ENCODE measurements around the gene CDH23. TPM values are rescaled to one million over a fixed set of nuclear protein-coding genes. Genes with fewer than 3 reads are reported as not detected.

CDH23 gene
- total RNA-seq, 1 donor from 2014 or later = 5.1 TPM

- DNase-seq (ENCODE audit: low spot score) = no peak
Observed at GRCh38 chr10:71392791-71393781, 3.6 kb upstream of the CDH23 start.

DNA sequence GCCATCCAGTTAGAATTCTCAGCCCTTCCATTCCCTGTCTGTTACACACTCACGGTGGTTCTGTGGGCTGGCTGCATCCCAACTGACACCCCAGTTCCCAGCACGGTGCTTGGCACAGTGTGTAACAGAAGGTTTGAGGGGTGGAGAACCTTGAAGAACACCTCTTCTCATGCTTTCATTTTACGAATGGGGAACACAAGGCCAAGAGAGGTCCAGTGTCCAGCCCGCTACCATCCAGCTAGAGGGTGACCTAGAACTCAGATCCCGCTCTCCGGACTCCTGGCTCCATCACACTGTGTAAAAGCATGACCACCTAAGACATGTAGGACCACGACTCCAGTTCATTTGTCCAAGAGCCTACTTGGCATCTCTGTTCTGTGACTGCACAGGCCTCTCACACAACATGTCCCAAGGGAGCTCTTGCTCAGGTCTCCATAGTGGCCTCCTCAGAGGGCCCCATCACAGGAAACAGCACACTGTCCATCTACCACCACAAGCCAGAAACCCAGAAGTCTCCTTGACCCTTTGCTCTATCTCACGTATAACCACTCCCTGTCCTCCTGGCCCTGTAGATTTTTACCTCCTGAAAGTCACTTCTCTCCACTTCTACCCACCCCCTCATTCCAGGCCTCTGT lies 2.8 kb upstream of the CDH23 start:
- no peak for DNase-seq (ENCODE audit: low spot score)

DNA sequence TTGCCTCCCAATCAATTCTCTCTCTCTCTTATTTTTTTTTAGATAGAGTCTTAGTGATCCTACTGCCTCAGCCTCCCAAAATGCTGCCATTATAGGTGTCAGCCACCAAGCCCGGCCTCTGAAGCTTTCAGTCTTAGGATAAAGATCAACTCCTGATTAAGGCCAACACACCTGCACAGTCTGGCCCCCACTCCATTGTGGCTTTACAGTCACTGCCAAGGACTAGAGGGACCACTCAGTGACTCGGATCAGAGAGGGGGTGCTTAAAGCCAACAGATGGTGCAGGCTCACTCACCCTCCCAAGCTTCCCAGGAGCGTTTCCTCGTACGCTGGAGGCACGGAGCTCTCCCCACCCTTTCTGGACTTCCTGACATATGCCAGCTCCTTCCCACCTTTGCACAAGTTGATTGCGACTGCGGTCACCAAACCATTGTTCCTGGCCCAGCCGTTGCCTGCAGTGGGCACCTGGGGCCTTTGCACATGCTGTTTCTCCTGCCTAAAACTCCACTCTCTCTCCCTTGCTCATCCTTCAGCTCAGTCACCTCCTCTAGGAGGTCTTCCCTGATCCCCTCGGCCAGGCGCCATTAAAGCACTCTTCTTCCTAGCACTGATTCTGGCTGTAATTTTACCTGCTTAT lies 1.7 kb upstream of the CDH23 start:
- no peak for DNase-seq (ENCODE audit: low spot score)

GRCh38 chr10:71395621-71396020 lies 1.1 kb upstream of the CDH23 start:
- no peak for DNase-seq (ENCODE audit: low spot score)

DNA sequence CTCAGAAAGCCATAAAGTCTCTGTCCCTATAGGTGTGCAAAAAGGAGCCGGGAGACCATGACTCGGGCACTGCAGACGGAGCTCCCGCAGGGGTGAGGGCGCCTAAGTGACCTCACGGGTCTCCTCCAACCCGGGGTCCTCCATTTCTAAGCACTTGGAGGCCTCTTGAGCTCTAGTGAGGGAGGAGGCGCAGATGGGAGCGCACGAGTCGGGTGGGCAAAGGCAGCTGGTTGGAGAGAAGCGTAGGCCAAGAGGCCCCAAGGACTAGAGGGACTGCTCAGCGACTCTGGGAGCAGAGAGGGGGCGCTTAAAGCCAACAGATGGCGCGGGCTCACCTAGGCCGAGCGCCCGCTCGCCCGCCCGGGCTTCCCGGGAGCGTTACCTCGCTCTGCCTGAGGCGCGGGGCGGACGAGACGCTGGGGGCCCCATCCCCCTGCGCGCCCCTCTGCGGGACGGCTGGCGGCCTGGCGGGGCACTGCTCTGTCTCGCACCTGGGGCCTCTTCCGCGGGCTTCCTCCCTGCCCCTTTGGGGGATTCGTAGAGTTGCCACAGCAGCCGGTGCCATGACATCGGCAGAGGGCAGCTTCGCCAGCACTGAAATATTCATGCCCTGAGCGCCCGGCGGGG lies 523 bp upstream of the CDH23 start:
- DNase-seq (ENCODE audit: low spot score) = peak; percentile 63

DNA sequence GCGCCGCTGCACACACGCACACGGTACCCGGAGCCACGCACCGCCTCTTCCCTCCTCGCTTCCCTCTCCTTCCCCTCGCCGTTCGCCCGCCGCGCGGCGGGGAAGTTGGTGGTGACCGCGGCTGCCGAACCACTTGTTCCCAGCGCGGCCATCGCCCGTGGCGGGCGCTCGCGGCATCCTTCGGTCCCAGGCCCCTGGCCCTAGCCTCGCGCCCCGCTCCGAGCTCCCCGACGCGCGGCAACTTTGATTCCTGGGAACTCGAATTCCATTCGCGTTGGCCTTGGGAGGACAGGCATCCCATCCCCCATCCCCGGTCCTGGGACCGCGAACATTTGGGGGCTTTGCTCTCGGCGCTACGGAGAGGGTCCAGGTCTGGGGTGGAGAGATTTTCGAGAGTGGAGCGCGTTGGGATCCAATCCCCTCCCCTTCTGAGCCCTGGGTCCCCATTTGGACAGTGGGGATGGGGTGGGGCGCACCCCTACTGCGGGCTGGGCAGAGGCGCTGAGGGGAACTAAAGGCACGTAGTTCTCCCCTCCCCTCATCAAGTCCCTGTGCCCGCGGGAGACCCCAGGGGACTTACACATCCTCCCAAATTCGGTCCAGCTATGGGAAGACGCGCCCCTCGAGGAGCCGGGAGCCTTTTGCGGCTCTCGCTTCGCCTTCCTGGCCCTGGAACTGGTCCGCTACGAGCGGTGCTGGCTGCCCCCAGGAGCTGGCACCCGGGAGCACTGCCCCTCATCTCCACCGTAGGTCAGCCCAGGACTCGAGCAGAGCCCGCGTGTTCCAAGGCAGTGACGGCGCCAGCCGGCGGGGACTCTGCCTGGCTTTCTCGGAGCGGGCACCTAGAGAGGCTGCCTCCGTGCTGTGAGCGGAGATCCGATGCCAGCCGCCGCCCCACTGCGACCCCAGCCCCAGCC lies 834 bp downstream of the CDH23 start:
- DNase-seq (ENCODE audit: low spot score) = no peak

DNA sequence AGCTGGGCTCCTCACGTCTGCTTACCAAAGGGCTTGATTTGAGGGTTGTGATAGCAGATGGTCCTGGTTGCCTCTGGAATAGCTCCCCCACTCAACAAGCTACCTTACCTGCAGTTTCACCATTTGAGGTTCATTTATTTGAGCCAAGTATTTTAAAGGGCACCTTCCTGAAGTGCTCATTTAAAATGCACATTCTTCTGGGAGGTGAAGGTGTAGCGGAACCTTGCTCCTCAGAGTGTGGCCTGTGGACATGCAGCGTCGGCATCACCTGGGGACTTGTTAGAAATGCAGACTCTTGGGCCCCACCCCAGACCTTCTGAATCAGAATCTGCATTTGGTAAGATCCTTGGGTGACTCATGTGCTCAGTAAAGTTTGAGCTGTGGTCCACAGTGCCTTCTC lies 2.3 kb downstream of the CDH23 start:
- DNase-seq (ENCODE audit: low spot score) = no peak

DNA sequence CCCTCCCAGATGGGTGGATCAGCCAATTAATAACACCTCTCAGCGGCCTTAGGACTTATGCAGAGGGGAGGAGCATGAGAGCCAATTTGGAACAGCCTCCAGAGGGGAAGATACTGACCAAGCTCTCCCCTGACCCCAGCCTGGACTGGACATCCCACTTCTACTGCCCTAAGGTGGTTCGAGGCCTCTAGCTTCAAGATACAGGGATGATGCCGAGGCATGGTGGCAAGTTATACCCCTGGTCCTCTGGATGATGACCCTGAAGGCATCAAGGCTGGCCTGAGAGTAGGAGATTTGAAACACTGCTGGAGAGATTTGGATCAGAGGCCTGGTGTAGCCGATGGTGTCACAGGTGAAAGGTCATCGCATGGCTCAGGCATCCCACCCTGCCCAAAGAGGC lies 3.2 kb downstream of the CDH23 start:
- DNase-seq (ENCODE audit: low spot score) = no peak

DNA sequence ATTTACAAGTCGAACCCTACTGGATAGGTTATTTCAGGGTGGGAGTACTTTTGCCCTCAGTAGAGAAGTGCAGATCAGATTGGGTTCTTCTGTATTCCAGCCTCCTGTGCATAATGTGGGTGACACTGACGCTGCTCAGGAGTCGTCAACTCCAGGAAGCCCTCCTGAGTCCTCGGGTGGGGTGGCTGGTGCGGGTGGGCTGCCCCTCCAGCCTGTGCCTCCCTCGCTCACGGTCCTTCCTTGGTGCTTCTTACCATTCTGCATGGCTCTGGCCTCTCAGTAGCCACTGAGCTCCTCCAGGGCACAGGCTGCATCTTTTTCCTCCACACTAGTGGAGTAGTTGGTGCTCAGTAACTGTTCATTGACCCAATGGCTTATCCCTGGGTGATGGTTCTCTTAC lies 4.3 kb downstream of the CDH23 start:
- no peak for DNase-seq (ENCODE audit: low spot score)

DNA sequence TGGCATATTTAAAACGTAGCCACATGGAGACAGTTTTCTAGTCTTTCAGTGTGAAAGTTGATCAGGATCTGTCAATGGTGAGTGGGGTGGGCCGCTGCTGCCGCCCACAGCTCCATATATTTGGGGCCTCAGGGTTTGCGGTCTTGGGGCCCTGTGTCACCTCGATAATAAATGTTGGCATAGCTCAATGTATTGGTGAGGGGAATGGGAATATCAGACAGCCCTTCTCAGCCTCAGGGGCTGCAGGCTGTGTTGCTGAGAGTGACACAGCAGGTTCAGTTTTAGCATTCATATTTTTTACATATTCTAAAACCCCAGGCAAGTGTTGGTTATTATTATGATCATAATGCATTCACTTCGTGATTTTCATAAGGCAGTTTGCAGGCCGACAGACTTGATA lies 5.3 kb downstream of the CDH23 start:
- DNase-seq (ENCODE audit: low spot score) = no peak

- no peak for DNase-seq (ENCODE audit: low spot score)
Observed at GRCh38 chr10:71404503-71405295, 8.0 kb downstream of the CDH23 start.

GRCh38 chr10:71406878-71407277 lies 10.2 kb downstream of the CDH23 start:
- no peak for DNase-seq (ENCODE audit: low spot score)

DNA sequence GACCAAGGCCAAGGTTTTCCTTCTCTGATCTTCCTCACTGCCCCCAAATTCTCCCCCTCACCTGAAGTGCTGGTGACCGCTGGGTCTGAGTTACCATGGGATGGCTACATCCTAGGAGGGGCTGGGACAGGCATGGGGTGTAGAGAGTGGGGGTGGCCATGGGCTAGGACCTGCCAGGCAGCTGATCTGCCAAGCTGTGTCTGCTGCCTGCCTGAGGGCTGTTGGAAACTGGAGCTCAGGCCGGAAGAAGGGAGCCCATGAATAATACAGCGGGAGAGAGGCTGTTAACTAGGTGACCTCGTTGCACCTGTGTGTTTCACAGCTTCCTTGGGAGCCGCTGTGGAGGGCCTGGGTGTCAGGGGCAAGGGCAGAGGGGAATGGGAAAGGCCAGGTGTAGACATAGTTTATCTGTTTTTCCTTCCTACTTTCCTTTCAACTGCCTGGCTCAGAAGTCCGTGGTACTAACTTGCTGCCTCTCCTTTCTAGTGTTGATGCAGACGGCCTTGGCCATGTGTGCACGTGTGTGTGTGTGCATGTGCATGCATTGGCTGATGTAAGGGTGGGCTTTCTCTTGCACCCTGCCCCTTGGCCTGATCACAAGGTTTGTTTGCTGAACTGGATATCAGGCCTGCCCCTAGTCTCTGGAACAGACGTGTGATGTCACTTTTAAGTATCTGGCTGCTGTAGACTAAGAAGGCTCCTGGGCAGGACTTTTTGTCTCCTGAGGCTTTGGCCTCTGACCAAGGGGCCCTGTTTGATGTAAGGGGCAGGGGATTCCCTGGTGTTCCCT lies 11.9 kb downstream of the CDH23 start:
- no peak for DNase-seq (ENCODE audit: low spot score)

DNA sequence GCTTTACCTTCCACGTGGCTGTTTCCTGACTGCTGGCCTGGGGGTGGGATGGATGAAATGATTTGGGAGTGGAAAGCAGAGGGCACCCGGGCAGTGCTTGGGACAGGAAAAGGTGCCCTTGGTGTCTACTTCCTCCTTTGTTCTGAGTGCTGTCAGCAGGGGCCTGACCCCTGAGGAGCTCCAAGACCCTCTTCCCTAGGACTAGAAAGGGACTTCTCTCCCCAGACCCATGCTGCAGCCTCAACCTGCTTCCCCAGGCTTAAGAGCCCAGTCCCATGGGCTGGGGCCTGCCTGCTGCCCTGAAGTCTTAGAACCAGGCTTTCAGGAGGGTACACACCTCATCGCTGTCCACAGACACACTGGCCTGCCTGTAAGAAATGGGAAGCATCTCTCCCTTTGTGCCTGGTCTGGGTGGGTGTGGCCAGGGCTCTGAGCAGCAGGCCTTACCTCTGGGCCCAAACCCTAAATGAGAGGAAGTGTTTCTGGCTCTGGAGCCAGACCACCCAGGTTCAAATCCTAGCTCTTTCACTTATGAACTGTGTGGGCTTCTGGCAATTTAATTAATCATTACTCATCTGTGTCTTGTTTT lies 12.9 kb downstream of the CDH23 start:
- DNase-seq (ENCODE audit: low spot score) = no peak

GRCh38 chr10:71413581-71413980 lies 16.9 kb downstream of the CDH23 start:
- no peak for DNase-seq (ENCODE audit: low spot score)

GRCh38 chr10:71414359-71414758 lies 17.6 kb downstream of the CDH23 start:
- DNase-seq (ENCODE audit: low spot score) = no peak

- no peak for DNase-seq (ENCODE audit: low spot score)
Observed at GRCh38 chr10:71419002-71419540, 22.4 kb downstream of the CDH23 start.

- DNase-seq (ENCODE audit: low spot score) = no peak
Observed at GRCh38 chr10:71419750-71420149, 23.0 kb downstream of the CDH23 start.

DNA sequence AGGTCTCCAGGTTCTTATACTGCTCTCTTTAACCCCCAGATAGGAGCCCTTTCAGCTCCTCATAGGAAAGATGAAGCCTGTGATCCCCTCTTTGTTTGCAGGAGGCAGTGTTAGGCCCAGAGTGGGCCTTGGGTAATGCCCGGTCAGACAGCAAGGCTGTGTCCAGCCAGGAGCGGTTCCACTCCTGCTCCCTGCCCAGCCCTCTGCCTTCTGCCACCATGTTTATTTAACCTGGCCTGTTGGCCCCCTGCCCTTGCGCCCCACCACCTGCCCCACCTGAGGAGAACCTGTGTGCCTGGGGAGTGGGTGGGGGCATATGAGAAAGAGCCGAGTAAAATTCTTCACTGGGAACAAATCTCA lies 24.3 kb downstream of the CDH23 start:
- no peak for DNase-seq (ENCODE audit: low spot score)

Measured in mucosa of gallbladder (tissue), 1 donor.